Liver (tissue), 3 donors: ENCODE results near the gene EEIG1.

Experiments used
- ATF3 ChIP-seq: IDR thresholded peaks from 2 replicates; pipeline ENCODE4 v1.6.1; 2016; ENCODE audit warnings: antibody characterized with exemption
- FOXA1 ChIP-seq: IDR thresholded peaks from 2 replicates; pipeline ENCODE4 v1.6.1; 2016; ENCODE audit warnings: antibody characterized with exemption
- RAD21 ChIP-seq, 2 donors: IDR thresholded peaks; 2 replicates each; pipeline ENCODE4 v1.6.1; 2016; ENCODE audit warnings: antibody characterized with exemption in 2 of 2, mild to moderate bottlenecking in 2 of 2
- SP1 ChIP-seq: IDR thresholded peaks from 2 replicates; pipeline ENCODE4 v1.6.1; 2018; ENCODE audit warnings: antibody characterized with exemption, mild to moderate bottlenecking
- TF ChIP-seq, protein P1 (sequence below): fragments of 150-350 bp; IDR thresholded peaks from 2 replicates; pipeline ENCODE4 v1.5.1; 2017; ENCODE audit warnings: improper control_type of control experiment, low read depth, low read length; ENCODE audit not compliant: missing input control
- TF ChIP-seq, protein P2 (sequence below): IDR thresholded peaks from 2 replicates; pipeline ENCODE4 v1.6.1; 2016; ENCODE audit warnings: antibody characterized with exemption
- TF ChIP-seq, protein P3 (sequence below): IDR thresholded peaks from 2 replicates; pipeline ENCODE4 v1.6.1; 2016; ENCODE audit warnings: antibody characterized with exemption
- donor health status: healthy.
- donor health status: healthy.

DNA sequence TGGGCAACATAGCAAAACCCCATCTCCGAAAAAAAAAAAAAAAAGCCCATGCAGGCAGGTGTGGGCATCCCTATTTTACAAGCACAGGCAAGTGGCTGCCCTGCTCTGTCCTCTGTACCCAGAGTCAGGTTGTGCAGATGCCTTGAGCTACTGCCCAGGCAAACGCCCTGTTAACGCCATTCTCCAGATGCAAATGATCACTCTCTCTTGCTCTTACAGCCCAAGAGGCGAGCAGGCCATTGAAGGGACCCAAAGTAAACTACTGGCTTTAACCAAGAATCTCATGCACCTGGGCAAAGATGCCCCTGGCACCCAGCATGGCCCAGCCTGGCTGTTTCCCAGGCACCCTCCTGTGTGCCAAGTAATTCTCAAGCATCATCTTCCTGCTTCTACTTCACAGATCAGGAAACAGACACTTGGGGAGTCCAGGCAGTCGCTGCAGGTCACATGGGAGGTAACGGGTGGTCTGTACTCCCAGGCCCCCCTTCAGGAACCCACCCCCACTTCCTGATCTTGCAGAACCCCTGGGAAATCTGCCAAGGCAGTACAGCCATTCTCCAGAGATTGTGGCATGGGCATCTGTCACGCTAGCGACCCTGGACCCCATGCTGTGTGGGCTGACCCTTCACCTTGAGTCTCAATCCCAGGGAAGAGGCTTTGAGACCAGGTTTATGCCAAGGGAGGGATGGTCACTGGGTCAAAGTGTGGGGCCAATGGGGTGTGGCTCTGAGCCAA lies 14.2 kb downstream of the EEIG1 start:
- TF ChIP-seq, protein P1, sequence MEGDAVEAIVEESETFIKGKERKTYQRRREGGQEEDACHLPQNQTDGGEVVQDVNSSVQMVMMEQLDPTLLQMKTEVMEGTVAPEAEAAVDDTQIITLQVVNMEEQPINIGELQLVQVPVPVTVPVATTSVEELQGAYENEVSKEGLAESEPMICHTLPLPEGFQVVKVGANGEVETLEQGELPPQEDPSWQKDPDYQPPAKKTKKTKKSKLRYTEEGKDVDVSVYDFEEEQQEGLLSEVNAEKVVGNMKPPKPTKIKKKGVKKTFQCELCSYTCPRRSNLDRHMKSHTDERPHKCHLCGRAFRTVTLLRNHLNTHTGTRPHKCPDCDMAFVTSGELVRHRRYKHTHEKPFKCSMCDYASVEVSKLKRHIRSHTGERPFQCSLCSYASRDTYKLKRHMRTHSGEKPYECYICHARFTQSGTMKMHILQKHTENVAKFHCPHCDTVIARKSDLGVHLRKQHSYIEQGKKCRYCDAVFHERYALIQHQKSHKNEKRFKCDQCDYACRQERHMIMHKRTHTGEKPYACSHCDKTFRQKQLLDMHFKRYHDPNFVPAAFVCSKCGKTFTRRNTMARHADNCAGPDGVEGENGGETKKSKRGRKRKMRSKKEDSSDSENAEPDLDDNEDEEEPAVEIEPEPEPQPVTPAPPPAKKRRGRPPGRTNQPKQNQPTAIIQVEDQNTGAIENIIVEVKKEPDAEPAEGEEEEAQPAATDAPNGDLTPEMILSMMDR: no peak
- no peak for TF ChIP-seq RAD21 (IDR thresholded peaks at IDR 0.05)
- TF ChIP-seq SP1: no peak
- TF ChIP-seq, protein P2, sequence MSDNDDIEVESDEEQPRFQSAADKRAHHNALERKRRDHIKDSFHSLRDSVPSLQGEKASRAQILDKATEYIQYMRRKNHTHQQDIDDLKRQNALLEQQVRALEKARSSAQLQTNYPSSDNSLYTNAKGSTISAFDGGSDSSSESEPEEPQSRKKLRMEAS: no peak
- TF ChIP-seq, protein P3, sequence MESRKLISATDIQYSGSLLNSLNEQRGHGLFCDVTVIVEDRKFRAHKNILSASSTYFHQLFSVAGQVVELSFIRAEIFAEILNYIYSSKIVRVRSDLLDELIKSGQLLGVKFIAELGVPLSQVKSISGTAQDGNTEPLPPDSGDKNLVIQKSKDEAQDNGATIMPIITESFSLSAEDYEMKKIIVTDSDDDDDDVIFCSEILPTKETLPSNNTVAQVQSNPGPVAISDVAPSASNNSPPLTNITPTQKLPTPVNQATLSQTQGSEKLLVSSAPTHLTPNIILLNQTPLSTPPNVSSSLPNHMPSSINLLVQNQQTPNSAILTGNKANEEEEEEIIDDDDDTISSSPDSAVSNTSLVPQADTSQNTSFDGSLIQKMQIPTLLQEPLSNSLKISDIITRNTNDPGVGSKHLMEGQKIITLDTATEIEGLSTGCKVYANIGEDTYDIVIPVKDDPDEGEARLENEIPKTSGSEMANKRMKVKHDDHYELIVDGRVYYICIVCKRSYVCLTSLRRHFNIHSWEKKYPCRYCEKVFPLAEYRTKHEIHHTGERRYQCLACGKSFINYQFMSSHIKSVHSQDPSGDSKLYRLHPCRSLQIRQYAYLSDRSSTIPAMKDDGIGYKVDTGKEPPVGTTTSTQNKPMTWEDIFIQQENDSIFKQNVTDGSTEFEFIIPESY: no peak
- TF ChIP-seq FOXA1: no peak
- TF ChIP-seq ATF3: no peak
